Right cardiac atrium (tissue), 5 donors: ENCODE results near the gene DNAJC17. TPM values are rescaled to one million over a fixed set of nuclear protein-coding genes. Genes with fewer than 3 reads are reported as not detected.

ENCODE experiments used
- ATAC-seq, 2 donors: fragments of 200-7000 bp; cut with Tn5 transposase; one replicate each; pipeline versions ENCODE4 v1.8.0 to v1.9.1; 2020; ENCODE audit warnings: moderate library complexity in 2 of 2, mild to moderate bottlenecking in 1 of 2
- DNase-seq, 3 donors: peaks; one replicate each; pipeline ENCODE4 v3.0.0-alpha.2; 2020
- H3K27ac ChIP-seq: one replicate; pipeline ENCODE4 v1.5.1; 2013; ENCODE audit warnings: mild to moderate bottlenecking, low read length, control low read depth, moderate library complexity
- H3K27me3 ChIP-seq: one replicate; pipeline ENCODE4 v1.6.1; 2013; ENCODE audit not compliant: control insufficient read depth, insufficient read depth
- H3K4me1 ChIP-seq: one replicate; pipeline ENCODE4 v1.6.1; 2013; ENCODE audit warnings: low read length; ENCODE audit not compliant: control insufficient read depth, insufficient read depth
- H3K4me3 ChIP-seq: one replicate; pipeline ENCODE4 v1.5.1; 2013; ENCODE audit warnings: low read length, control low read depth
- H3K9me3 ChIP-seq: one replicate; pipeline ENCODE4 v1.6.1; 2013; ENCODE audit warnings: low read length; ENCODE audit not compliant: control insufficient read depth
- WGBS: extraction: QIAGEN DNeasy Blood & Tissue Kit; methylation state at CpG from one replicate; pipeline ENCODE4 v1.1.7; 2013; 5-methylcytosine and 5-hydroxymethylcytosine counted together
- intact Hi-C, 4 donors: fragments of 100-400 bp; cut with DNase I; formaldehyde crosslinking; loops; one replicate each; pipeline versions ENCODE4 v1.11.0 to v1.14.0; 2022 to 2023
- polyA plus RNA-seq: library from polyadenylated mRNA; stranded (reverse); fragments of 200-250 nt; gene quantifications from one replicate; pipeline ENCODE4 v1.2.3, GENCODE V29; 2013
- total RNA-seq, 4 donors: library from RNA; stranded (reverse); fragmentation: NEBNext Ultra II Directional; extraction: Animal tissue kit (Norgen Biotek cat#: 25700); gene quantifications; one replicate each; pipeline ENCODE4 v1.2.1, GENCODE V29; 2021
- donor health status: healthy with polysubstance abuse.
- donor health status: DM: no; HTN: yes; CAD: no.
- donor health status: DM: no; HTN: no; CAD: no.
- donor health status: DM: no; HTN: yes; CAD: no; lungs with severe emphysema.
- donor health status: DM: yes; HTN: yes; CAD: no.

The DNAJC17 gene
- total and polyA plus RNA-seq, 5 donors = 17.1 to 30.6 (median 19.2) TPM

- under 1% methylated on average over 75 of the region's 75 CpGs for WGBS
- intact Hi-C loops = no loop called here
Measured at GRCh38 chr15:40763801-40764628, 43.3 kb downstream of the DNAJC17 start, which contains the start of gene GCHFR. GCHFR (plus strand) TSS chr15:40764068; CDS start chr15:40764181, 113 bp downstream.

GRCh38 chr15:40762919-40763800 lies 44.1 kb downstream of the DNAJC17 start:
- Histone ChIP-seq H3K27ac (no peak overlapping the region), H3K4me3 (peak overlapping the region; percentile 34), H3K4me1 (no peaks in the 10 kb centered on the region), H3K27me3 (no peaks in the 10 kb centered on the region), H3K9me3 (no peaks in the 10 kb centered on the region)
- WGBS = 30% methylated on average over 55 of the region's 55 CpGs
- peak; percentile 67 to 91 (median 88) for DNase-seq
- ATAC-seq = peak; percentile 8 to 11
- intact Hi-C loops = no loop called here

More at GRCh38 chr15:40763801-40764628, 43.3 kb downstream of the DNAJC17 start, which contains the start of gene GCHFR:
- H3K4me1 ChIP-seq = no peaks in the 10 kb centered on the region
- peak within 1 kb of the TSS; percentile 30 for H3K27ac ChIP-seq
- no peaks in the 10 kb centered on the region for H3K27me3 ChIP-seq
- peak within 1 kb of the TSS; percentile 34 for H3K4me3 ChIP-seq
- peak; percentile 84 to 94 (median 93) for DNase-seq
- no peaks in the 10 kb centered on the region for H3K9me3 ChIP-seq
- ATAC-seq = peak; percentile 75 to 81

DNA sequence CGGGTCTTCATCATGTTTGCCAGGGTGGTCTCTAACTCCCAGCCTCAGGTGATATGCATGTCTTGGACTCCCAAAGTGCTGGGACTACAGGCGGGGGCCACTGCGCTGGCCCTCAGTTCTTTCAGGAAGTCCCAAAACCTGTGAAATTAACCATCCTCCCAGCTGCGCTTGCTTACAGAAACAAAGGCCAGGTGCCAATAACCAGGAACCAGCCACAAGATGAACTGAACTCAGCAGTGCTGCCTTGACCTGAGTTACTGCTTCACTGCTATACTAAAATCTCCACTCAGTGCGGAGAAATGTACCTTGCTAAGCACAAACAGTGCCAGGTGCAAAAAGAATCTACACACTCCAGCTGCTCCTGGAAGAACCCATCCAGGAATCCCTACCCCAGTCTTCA lies 47.3 kb downstream of the DNAJC17 start:
- H3K4me1 ChIP-seq = no peaks in the 10 kb centered on the region

DNA sequence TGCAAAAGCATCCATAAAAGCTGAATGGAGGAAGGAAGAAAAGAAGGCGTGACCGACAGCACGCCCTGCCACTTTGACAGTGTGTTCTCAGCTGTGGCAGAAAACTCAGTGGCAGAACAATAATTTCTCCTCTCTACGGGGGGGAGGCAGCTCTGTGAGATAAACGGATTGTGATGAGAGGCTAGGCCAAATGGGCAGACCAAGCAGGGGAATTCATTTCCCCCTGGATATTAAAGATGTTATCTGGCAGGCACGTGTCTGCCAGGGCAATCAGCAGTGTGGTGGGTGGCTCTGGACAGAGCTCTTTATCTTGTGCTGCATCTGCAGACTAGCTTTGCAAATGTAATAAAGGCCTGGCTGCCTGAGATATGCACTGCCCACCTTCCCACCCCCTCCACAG lies 50.3 kb downstream of the DNAJC17 start:
- H3K27ac ChIP-seq = no peak overlapping the region
- no peak for DNase-seq
- 47% methylated on average over 6 of the region's 6 CpGs for WGBS
- no peak for ATAC-seq
- intact Hi-C loops = no loop called here
- no peaks in the 10 kb centered on the region for H3K4me1 ChIP-seq
- no peaks in the 10 kb centered on the region for H3K27me3 ChIP-seq
- H3K4me3 ChIP-seq = no peak overlapping the region
- no peaks in the 10 kb centered on the region for H3K9me3 ChIP-seq

More for the DNA sequence above, 47.3 kb downstream of the DNAJC17 start:
- Histone ChIP-seq H3K27ac (no peak overlapping the region), H3K9me3 (no peaks in the 10 kb centered on the region), H3K4me3 (no peak overlapping the region), H3K27me3 (no peaks in the 10 kb centered on the region)
- DNase-seq (no peak), ATAC-seq (no peak)
- intact Hi-C loops = no loop called here
- 95% methylated on average over 5 of the region's 5 CpGs for WGBS

DNA sequence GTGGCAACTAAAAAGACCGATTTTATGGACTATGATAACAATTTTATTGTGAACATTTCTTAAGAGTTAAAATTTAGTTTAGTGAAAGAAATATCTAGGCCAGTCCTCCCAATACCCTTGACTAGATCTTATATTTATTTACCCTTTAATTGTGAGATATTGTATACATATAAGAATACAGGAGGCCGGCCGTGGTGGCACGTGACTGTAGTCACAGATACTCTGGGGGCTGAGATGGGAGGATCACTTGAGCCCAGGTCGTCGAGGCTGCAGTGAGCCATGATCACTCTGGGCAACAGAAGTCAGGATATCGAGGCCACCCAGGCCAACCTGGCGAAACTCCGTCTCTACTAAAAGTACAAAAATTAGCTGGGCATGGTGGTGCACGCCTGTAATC lies 51.5 kb downstream of the DNAJC17 start:
- ATAC-seq (no peak), DNase-seq (no peak)
- 72% methylated on average over 10 of the region's 10 CpGs for whole genome bisulfite sequencing
- no peaks in the 10 kb centered on the region for H3K9me3 ChIP-seq
- intact Hi-C loops = no loop called here
- H3K4me3 ChIP-seq = peak overlapping the region; percentile 88
- no peak overlapping the region for H3K27ac ChIP-seq
- no peaks in the 10 kb centered on the region for H3K4me1 ChIP-seq
- H3K27me3 ChIP-seq = no peaks in the 10 kb centered on the region

DNA sequence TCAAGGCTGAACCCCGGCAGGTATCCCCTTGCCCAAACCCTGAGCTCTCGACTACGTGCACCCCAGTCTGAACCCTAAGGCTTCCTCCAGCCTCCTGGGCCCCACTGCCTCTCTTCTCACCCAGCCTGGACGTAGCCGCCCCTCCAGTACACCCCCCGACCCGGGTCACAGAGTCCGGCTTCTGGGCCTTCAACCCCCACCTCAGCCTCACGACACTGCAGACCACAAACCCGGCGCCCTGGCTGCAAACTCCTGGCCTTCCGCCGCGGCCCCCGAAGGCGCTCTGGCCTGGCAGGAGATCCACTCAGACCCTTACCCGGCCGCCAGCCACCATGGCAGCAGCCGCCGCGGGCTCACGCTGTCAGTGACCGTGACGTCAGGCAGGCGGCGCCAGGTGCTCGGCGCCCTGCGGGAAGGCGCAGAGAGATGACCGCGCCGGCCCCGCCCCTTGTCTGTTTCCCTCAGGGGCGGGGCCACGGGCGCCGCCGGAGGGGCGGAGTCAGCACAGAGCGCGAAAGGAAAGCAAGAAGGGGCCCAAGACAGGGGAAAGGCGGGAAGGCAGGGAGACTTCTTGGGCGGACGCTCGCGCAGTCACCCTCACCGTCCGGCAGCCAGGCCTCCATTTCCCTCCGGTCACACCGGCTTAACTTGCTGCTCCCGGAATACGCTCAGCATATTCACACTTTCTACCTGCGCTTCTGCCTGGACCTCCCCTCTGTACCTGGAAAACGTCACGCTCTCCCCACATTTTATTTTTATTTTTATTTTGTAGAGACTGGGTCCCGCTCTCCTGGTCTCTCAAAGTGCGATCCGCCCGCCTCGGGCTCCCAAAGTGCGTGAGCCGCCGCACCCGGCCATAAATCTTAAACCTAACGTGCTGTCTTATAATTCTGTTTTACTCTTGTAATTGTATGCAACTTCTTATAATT lies 52.1 kb downstream of the DNAJC17 start, which contains the start of gene RMDN3:
RMDN3 (minus strand) TSS at position 372 of the 929 bp plus-strand sequence. CDS start 471 bp downstream, outside the sequence.
- intact Hi-C loops = no loop called here
- peak within 1 kb of the TSS; percentile 84 for H3K27ac ChIP-seq
- 1% methylated on average over 66 of the region's 66 CpGs for WGBS
- ATAC-seq = peak; percentile 98 to 99
- peak within 1 kb of the TSS; percentile 88 for H3K4me3 ChIP-seq
- no peaks in the 10 kb centered on the region for H3K9me3 ChIP-seq
- H3K4me1 ChIP-seq = no peaks in the 10 kb centered on the region
- no peaks in the 10 kb centered on the region for H3K27me3 ChIP-seq
- peak; percentile 94 to 98 (median 97) for DNase-seq

DNA sequence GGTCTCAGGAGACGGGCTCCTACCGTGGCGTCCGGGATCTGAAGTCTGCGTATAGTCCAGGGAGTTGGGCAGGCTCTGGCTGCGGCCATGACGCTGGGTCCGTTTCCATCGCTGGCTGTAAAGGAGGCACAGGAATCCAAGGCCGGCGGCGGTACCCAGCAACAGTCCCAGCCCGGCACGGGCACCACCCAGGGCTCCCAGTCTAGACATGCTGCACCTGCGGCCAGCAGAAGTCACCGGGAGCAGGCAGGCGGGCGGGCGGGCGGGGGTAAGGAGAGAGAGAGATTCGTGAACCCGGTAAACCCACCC lies 52.7 kb downstream of the DNAJC17 start:
- no peaks in the 10 kb centered on the region for H3K4me1 ChIP-seq
- DNase-seq = no peak

DNA sequence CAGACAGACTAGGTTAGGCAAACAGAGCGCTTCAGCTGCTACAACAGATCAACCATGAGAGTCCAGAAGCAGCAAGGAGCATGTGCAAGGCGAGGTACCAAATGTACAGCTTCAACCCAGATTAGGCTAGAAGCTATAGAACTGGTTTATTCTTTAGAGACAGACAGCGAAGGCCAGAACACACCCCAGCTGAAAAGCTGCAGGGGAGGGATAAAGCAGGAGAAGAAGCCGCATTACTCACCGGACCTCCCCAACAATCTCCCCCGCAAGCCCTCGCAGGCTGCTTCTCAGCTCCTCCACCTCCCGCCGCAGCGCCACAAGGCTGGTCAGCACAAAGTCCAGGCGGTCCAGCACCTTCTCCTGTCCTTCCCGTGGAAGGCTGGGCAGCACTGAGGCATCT lies 55.5 kb downstream of the DNAJC17 start:
- DNase-seq (no peak), ATAC-seq (no peak)
- intact Hi-C loops = no loop called here
- WGBS = 93% methylated on average over 12 of the region's 12 CpGs
- H3K27me3 ChIP-seq = no peaks in the 10 kb centered on the region
- H3K27ac ChIP-seq = no peak overlapping the region
- no peaks in the 10 kb centered on the region for H3K9me3 ChIP-seq
- no peaks in the 10 kb centered on the region for H3K4me1 ChIP-seq
- H3K4me3 ChIP-seq = no peak overlapping the region

More for the DNA sequence above, 52.7 kb downstream of the DNAJC17 start:
- WGBS = under 1% methylated on average over 22 of the region's 22 CpGs
- no peaks in the 10 kb centered on the region for H3K9me3 ChIP-seq
- H3K27me3 ChIP-seq = no peaks in the 10 kb centered on the region
- peak overlapping the region; percentile 88 for H3K4me3 ChIP-seq
- ATAC-seq = peak; percentile 33 to 45
- intact Hi-C loops = no loop called here
- H3K27ac ChIP-seq = peak overlapping the region; percentile 59

GRCh38 chr15:40750885-40751284 lies 56.4 kb downstream of the DNAJC17 start:
- no peaks in the 10 kb centered on the region for H3K27me3 ChIP-seq
- no peaks in the 10 kb centered on the region for H3K9me3 ChIP-seq
- 92% methylated on average over 4 of the region's 4 CpGs for WGBS
- DNase-seq = no peak
- intact Hi-C loops = no loop called here
- no peaks in the 10 kb centered on the region for H3K4me1 ChIP-seq
- no peak overlapping the region for H3K4me3 ChIP-seq
- no peak for ATAC-seq
- H3K27ac ChIP-seq = no peak overlapping the region

GRCh38 chr15:40749151-40749630 lies 58.1 kb downstream of the DNAJC17 start:
- H3K27me3 ChIP-seq = no peaks in the 10 kb centered on the region
- no peak overlapping the region for H3K27ac ChIP-seq
- ATAC-seq (no peak), DNase-seq (no peak)
- intact Hi-C loops = no loop called here
- no peaks in the 10 kb centered on the region for H3K9me3 ChIP-seq
- H3K4me1 ChIP-seq = no peaks in the 10 kb centered on the region
- WGBS = 96% methylated on average over 4 of the region's 4 CpGs
- H3K4me3 ChIP-seq = no peak overlapping the region
